Keratinocyte (primary cell): ENCODE data around the gene ARHGAP15. TPM values are rescaled to one million over a fixed set of nuclear protein-coding genes. Genes with fewer than 3 reads are reported as not detected.
A peak's percentile ranks its signal among the peaks of the same experiment; 100 is the strongest.

Experiments
- DNase-seq: peaks from one replicate; pipeline ENCODE4 v3.0.0-alpha.2; 2011; ENCODE audit warnings: low read depth, missing footprints, low spot score
- FAIRE-seq: peaks from 2 replicates; lab custom pipeline; 2011; peaks lifted over from hg19 to GRCh38; lab: Jason Lieb, UNC
- H2AFZ ChIP-seq: 2 replicates; pipeline ENCODE4 v1.6.0; 2012; ENCODE audit warnings: low read length, control low read depth, inconsistent platforms; ENCODE audit not compliant: control insufficient read depth
- H3K27ac ChIP-seq: 2 replicates; pipeline ENCODE4 v1.5.1; 2011; ENCODE audit warnings: low read length; ENCODE audit not compliant: control insufficient read depth, insufficient read depth
- H3K27me3 ChIP-seq: 3 replicates; pipeline ENCODE4 v1.6.0; 2011; ENCODE audit warnings: low read length; ENCODE audit not compliant: control insufficient read depth, insufficient read depth; ENCODE audit errors: extremely low read depth
- H3K36me3 ChIP-seq, 2 experiments: 2 replicates in 1 of 2; 3 replicates in 1 of 2; pipeline ENCODE4 v1.5.1; 2011; ENCODE audit warnings: low read length in 2 of 2, mild to moderate bottlenecking in 1 of 2; ENCODE audit not compliant: control insufficient read depth in 2 of 2, insufficient read depth in 2 of 2; ENCODE audit errors: extremely low read depth in 1 of 2
- H3K4me1 ChIP-seq: 3 replicates; pipeline ENCODE4 v1.5.1; 2011; ENCODE audit warnings: low read length; ENCODE audit not compliant: control insufficient read depth, insufficient read depth; ENCODE audit errors: extremely low read depth
- H3K4me2 ChIP-seq: 3 replicates; pipeline ENCODE4 v1.6.0; 2011; ENCODE audit warnings: low read depth, low read length; ENCODE audit not compliant: control insufficient read depth, insufficient read depth; ENCODE audit errors: extremely low read depth
- H3K4me3 ChIP-seq, 3 experiments: fragments of 200-600 bp in 1 of 3; sonication (generic) in 1 of 3; 2 replicates in 2 of 3; 3 replicates in 1 of 3; pipeline ENCODE4 v1.5.1; 2011 to 2016; ENCODE audit warnings: low read length in 3 of 3, mild to moderate bottlenecking in 3 of 3, control low read depth in 2 of 3, inconsistent platforms in 1 of 3, low read depth in 1 of 3, mixed read lengths in 1 of 3, mixed run types in 1 of 3, moderate library complexity in 1 of 3; ENCODE audit not compliant: control insufficient read depth in 2 of 3, insufficient read depth in 2 of 3; ENCODE audit errors: extremely low read depth in 1 of 3
- H3K79me2 ChIP-seq: 2 replicates; pipeline ENCODE4 v1.6.0; 2012; ENCODE audit warnings: low read length; ENCODE audit not compliant: control insufficient read depth, insufficient read depth
- H3K9ac ChIP-seq: 3 replicates; pipeline ENCODE4 v1.6.0; 2011; ENCODE audit warnings: low read length; ENCODE audit not compliant: control insufficient read depth, insufficient read depth; ENCODE audit errors: extremely low read depth
- H3K9me1 ChIP-seq: 3 replicates; pipeline ENCODE4 v1.6.0; 2011; ENCODE audit warnings: low read length; ENCODE audit not compliant: control insufficient read depth, insufficient read depth; ENCODE audit errors: extremely low read depth
- H3K9me3 ChIP-seq: 2 replicates; pipeline ENCODE4 v1.5.1; 2012; ENCODE audit warnings: low read depth, low read length; ENCODE audit not compliant: control insufficient read depth
- H4K20me1 ChIP-seq: 3 replicates; pipeline ENCODE4 v1.6.0; 2011; ENCODE audit warnings: low read length; ENCODE audit not compliant: control insufficient read depth, insufficient read depth; ENCODE audit errors: extremely low read depth
- CTCF ChIP-seq, 3 experiments: IDR thresholded peaks in 1 of 3; conservative IDR thresholded peaks in 1 of 3; optimal IDR thresholded peaks in 1 of 3; 2 replicates in 2 of 3; 3 replicates in 1 of 3; pipeline versions ENCODE3 to v1.5.1; 2011; ENCODE audit warnings: low read length in 3 of 3, mild to moderate bottlenecking in 3 of 3, moderate library complexity in 2 of 3, control low read depth in 1 of 3, inconsistent platforms in 1 of 3; ENCODE audit not compliant: insufficient read depth in 2 of 3; ENCODE audit errors: extremely low read depth in 1 of 3
- EZH2 ChIP-seq: IDR thresholded peaks from one replicate; pipeline ENCODE4 v1.6.1; 2012; ENCODE audit warnings: inconsistent platforms, mild to moderate bottlenecking, low read length, moderate library complexity
- dilution Hi-C: fragments of 300-500 bp; cut with MboI; formaldehyde crosslinking; loops from one replicate; pipeline ENCODE4 v1.7.0; 2020; ENCODE audit warnings: low sequenced_read_pairs; ENCODE audit not compliant: extremely low pct_ligation_motif_present
- polyA plus RNA-seq, 5 experiments: library from polyadenylated mRNA; depleted of rRNA in 3 of 5; stranded (reverse) in 3 of 5; stranded (forward) in 1 of 5; unstranded in 1 of 5; fragments of >200 nt; gene quantifications; 1 replicate in 1 of 5; 2 replicates in 3 of 5; 3 replicates in 1 of 5; pipeline versions ENCODE4 v1.2.1 to v1.2.3, GENCODE V29; 2011 to 2012; ENCODE audit warnings: missing spikeins in 2 of 5, low read depth in 1 of 5, low replicate concordance in 1 of 5

Gene ARHGAP15
- polyA plus RNA-seq, 1 donor (not counting 4 experiments of a cell fraction or from before 2014, with no cell fraction given) = not detected

GRCh38 chr2:143162123-143162837 lies 33.1 kb downstream of the ARHGAP15 start:
- no peaks in the 10 kb centered on the region for H3K79me2 ChIP-seq
- no peaks in the 10 kb centered on the region for H3K36me3 ChIP-seq
- H3K27ac ChIP-seq = no peak overlapping the region
- H4K20me1 ChIP-seq = no peaks in the 10 kb centered on the region
- DNase-seq (no peak), FAIRE-seq (no peak)
- no peaks in the 10 kb centered on the region for H3K9me1 ChIP-seq
- no peaks in the 10 kb centered on the region for H3K9me3 ChIP-seq
- H3K27me3 ChIP-seq = peaks cover 7% of the 10 kb centered on the region
- no peaks in the 10 kb centered on the region for H3K4me1 ChIP-seq
- H3K4me2 ChIP-seq = no peak overlapping the region
- dilution Hi-C loops = loop anchor here (10.0 kb wide), 1 partner anchor 83 kb away; no protein-coding TSS in a partner anchor
- TF ChIP-seq CTCF (optimal IDR thresholded peaks at IDR 0.05 in 1 of 3, IDR thresholded peaks at IDR 0.05 in 1 of 3, conservative IDR thresholded peaks at IDR 0.05 in 1 of 3; ENCODE audit: extremely low read depth in 1 of 3, insufficient read depth in 2 of 3, low read length in 3 of 3) (peak; percentile 48 to 79 (median 75)), EZH2 (no peak)
- no peak overlapping the region for H2AFZ ChIP-seq
- no peak overlapping the region for H3K4me3 ChIP-seq
- H3K9ac ChIP-seq = no peak overlapping the region

- Histone ChIP-seq H3K9me1 (no peaks in the 10 kb centered on the region), H3K4me3 (no peak overlapping the region), H2AFZ (no peak overlapping the region), H4K20me1 (no peaks in the 10 kb centered on the region), H3K27ac (no peak overlapping the region), H3K4me2 (no peak overlapping the region), H3K9ac (no peak overlapping the region), H3K36me3 (no peaks in the 10 kb centered on the region), H3K79me2 (no peaks in the 10 kb centered on the region), H3K4me1 (no peaks in the 10 kb centered on the region), H3K27me3 (peaks cover 7% of the 10 kb centered on the region), H3K9me3 (no peaks in the 10 kb centered on the region)
- dilution Hi-C loops = loop anchor here (10.0 kb wide), 1 partner anchor 82 kb away; no protein-coding TSS in a partner anchor
- DNase-seq (no peak), FAIRE-seq (no peak)
- no peak for TF ChIP-seq EZH2
- TF ChIP-seq CTCF (optimal IDR thresholded peaks at IDR 0.05 in 1 of 3, IDR thresholded peaks at IDR 0.05 in 1 of 3, conservative IDR thresholded peaks at IDR 0.05 in 1 of 3; ENCODE audit: extremely low read depth in 1 of 3, insufficient read depth in 2 of 3, low read length in 3 of 3) = no peak
Observed at GRCh38 chr2:143162997-143163396, 33.8 kb downstream of the ARHGAP15 start.
